Hepatocyte (in vitro differentiated cells): Measurements from ENCODE around the gene FMNL2. TPM values are rescaled to one million over a fixed set of nuclear protein-coding genes. Genes with fewer than 3 reads are reported as not detected.
A peak's percentile ranks its signal among the peaks of the same experiment; 100 is the strongest.

Experiments used
- DNase-seq: peaks from one replicate; pipeline ENCODE4 v3.0.0-alpha.2; 2016; ENCODE audit warnings: low spot score
- H2AFZ ChIP-seq: fragments of 200-600 bp; sonication (generic); 2 replicates; pipeline ENCODE4 v1.6.0; 2016; ENCODE audit warnings: antibody characterized with exemption, mild to moderate bottlenecking
- H3K27ac ChIP-seq: fragments of 200-600 bp; sonication (generic); 2 replicates; pipeline ENCODE4 v1.5.1; 2016; ENCODE audit warnings: mild to moderate bottlenecking
- H3K27me3 ChIP-seq: fragments of 200-600 bp; sonication (generic); 2 replicates; pipeline ENCODE4 v1.6.1; 2016
- H3K36me3 ChIP-seq: fragments of 200-600 bp; sonication (generic); replicated peaks from 2 replicates; pipeline ENCODE4 v1.5.1; 2016; ENCODE audit warnings: low read depth; ENCODE audit not compliant: insufficient read depth
- H3K4me1 ChIP-seq: fragments of 200-600 bp; sonication (generic); 2 replicates; pipeline ENCODE4 v1.5.1; 2016; ENCODE audit warnings: mild to moderate bottlenecking, moderate library complexity; ENCODE audit not compliant: insufficient read depth
- H3K4me2 ChIP-seq: fragments of 200-600 bp; sonication (generic); 2 replicates; pipeline ENCODE4 v1.6.0; 2016
- H3K4me3 ChIP-seq: fragments of 200-600 bp; sonication (generic); 2 replicates; pipeline ENCODE4 v1.5.1; 2016; ENCODE audit warnings: mild to moderate bottlenecking
- H3K79me2 ChIP-seq: fragments of 200-600 bp; sonication (generic); 2 replicates; pipeline ENCODE4 v1.6.0; 2017; ENCODE audit warnings: mild to moderate bottlenecking
- H3K9me2 ChIP-seq: fragments of 200-600 bp; sonication (generic); replicated peaks from 2 replicates; pipeline ENCODE4 v1.6.0; 2017; ENCODE audit warnings: mild to moderate bottlenecking; ENCODE audit not compliant: insufficient read depth
- H3K9me3 ChIP-seq: fragments of 200-600 bp; sonication (generic); 2 replicates; pipeline ENCODE4 v1.5.1; 2016; ENCODE audit warnings: low read depth, mild to moderate bottlenecking
- H4K20me1 ChIP-seq: fragments of 200-600 bp; sonication (generic); 2 replicates; pipeline ENCODE4 v1.6.0; 2016; ENCODE audit warnings: mild to moderate bottlenecking; ENCODE audit not compliant: insufficient read depth, poor library complexity, severe bottlenecking
- CTCF ChIP-seq: fragments of 200-600 bp; sonication (generic); IDR thresholded peaks from 2 replicates; pipeline ENCODE4 v1.5.1; 2016; ENCODE audit warnings: antibody characterized with exemption, mild to moderate bottlenecking; ENCODE audit not compliant: poor library complexity
- EZH2 ChIP-seq: fragments of 200-600 bp; sonication (generic); IDR thresholded peaks from 2 replicates; pipeline ENCODE4 v1.6.1; 2016; ENCODE audit warnings: antibody characterized with exemption, mild to moderate bottlenecking, borderline replicate concordance
- EZH2phosphoT487 ChIP-seq: fragments of 200-600 bp; sonication (generic); IDR thresholded peaks from one replicate; pipeline ENCODE4 v1.6.1; 2018; ENCODE audit warnings: antibody characterized with exemption, mild to moderate bottlenecking, low read depth, moderate library complexity; ENCODE audit not compliant: unreplicated experiment, severe bottlenecking
- WGBS: methylation state at CpG from one replicate; pipeline ENCODE4 v1.1.6; 2016; ENCODE audit warnings: low lambda C conversion rate; ENCODE audit errors: missing lambda C conversion rate; 5-methylcytosine and 5-hydroxymethylcytosine counted together
- polyA plus RNA-seq: library from polyadenylated mRNA; unstranded; fragments of >200 nt; fragmentation: Nextera tagmentation; extraction: Ambion mirVana; gene quantifications from 2 replicates; pipeline ENCODE4 v1.2.1, GENCODE V29; 2016
- total RNA-seq: library from RNA; depleted of rRNA; stranded (reverse); fragments of >200 nt; gene quantifications from 2 replicates; pipeline ENCODE4 v1.2.3, GENCODE V29; 2014

The FMNL2 gene
- total and polyA plus RNA-seq, 2 experiments from 2014 or later = 11.7 to 53.6 TPM

DNA sequence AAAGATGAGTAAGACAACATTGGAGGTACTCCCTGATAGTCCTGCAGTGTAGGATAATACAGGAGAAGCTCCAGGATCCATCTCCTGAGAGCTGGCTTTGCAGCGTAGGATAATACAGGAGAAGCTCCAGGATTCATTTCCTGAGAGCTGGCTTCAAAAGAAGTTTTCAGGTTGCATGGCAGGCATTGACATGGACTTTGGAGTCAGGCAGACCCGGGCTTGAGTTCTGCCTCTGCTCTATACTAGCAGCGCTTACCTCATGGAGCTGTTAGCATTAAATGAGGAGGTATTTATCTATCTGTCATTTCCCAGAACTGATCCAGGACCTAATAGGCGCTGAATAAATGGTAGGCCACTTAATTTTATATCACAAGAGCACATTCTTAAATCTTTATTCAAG lies 97.8 kb downstream of the FMNL2 start:
- Histone ChIP-seq H3K27me3 (no peaks in the 10 kb centered on the region), H4K20me1 (no peaks in the 10 kb centered on the region), H3K4me1 (peaks cover 23% of the 10 kb centered on the region), H3K9me3 (no peaks in the 10 kb centered on the region), H3K4me3 (no peak overlapping the region), H3K9me2 (no peaks in the 10 kb centered on the region), H3K79me2 (peaks cover 96% of the 10 kb centered on the region), H3K36me3 (no peaks in the 10 kb centered on the region), H2AFZ (no peak overlapping the region), H3K27ac (peak overlapping the region; percentile 70), H3K4me2 (no peak overlapping the region)
- no peak for DNase-seq
- no peak for TF ChIP-seq CTCF
- no peak for TF ChIP-seq EZH2phosphoT487
- no peak for TF ChIP-seq EZH2
- WGBS = 92% methylated on average over 4 of the region's 4 CpGs

DNA sequence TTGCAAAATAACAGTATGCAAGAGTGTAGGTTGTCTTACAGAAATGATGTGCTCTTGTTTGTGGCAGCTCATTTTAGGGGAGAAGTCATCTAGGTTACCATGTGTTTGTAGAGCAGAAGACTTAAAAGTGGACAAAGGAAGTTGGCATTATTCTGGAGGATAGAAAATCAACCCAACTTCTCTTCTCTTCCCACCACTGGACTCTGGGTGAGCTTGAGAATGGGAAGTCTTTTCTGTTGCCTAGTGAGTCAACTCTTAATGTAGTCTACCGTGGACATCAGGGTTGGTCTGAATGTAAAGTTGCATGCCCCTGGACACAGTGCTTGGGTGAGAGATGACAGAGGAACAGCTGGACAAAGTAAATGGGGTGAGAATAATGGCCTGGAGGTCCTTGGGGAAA lies 98.3 kb downstream of the FMNL2 start:
- Histone ChIP-seq H3K4me3 (no peak overlapping the region), H2AFZ (no peak overlapping the region), H4K20me1 (no peaks in the 10 kb centered on the region), H3K36me3 (no peaks in the 10 kb centered on the region), H3K4me1 (peaks cover 26% of the 10 kb centered on the region), H3K79me2 (peaks cover 96% of the 10 kb centered on the region), H3K4me2 (peak overlapping the region; percentile 11), H3K27me3 (no peaks in the 10 kb centered on the region), H3K9me2 (no peaks in the 10 kb centered on the region), H3K9me3 (no peaks in the 10 kb centered on the region), H3K27ac (peak overlapping the region; percentile 70)
- no peak for DNase-seq
- 79% methylated on average over 1 of the region's 1 CpG for WGBS
- TF ChIP-seq EZH2 = no peak
- no peak for TF ChIP-seq EZH2phosphoT487
- no peak for TF ChIP-seq CTCF

DNA sequence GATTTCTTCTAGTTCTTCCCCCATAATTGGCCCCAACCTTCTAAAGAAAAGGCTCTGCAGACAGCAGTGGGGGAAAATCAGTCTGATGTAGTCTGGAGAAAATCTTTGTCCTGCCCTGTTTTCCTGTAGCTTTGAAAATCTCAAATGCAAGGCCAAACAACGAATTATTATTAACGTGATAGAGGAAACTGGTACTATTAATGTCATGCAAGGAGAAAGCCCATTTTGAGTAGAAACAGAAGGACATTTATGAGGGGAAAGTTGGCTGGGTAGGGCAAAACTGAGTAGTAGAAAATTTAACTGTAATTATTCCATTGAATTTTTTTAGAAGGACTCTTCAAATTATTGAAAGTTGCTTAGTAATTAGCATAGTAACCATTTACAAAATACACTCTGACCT lies 98.8 kb downstream of the FMNL2 start:
- H2AFZ ChIP-seq = no peak overlapping the region
- peak overlapping the region; percentile 11 for H3K4me2 ChIP-seq
- no peak for DNase-seq
- H3K27ac ChIP-seq = peak overlapping the region; percentile 70
- H3K27me3 ChIP-seq = no peaks in the 10 kb centered on the region
- no peaks in the 10 kb centered on the region for H3K36me3 ChIP-seq
- no peak overlapping the region for H3K4me3 ChIP-seq
- no peaks in the 10 kb centered on the region for H3K9me3 ChIP-seq
- H3K79me2 ChIP-seq = peaks cover 96% of the 10 kb centered on the region
- WGBS = 58% methylated on average over 2 of the region's 2 CpGs
- H3K4me1 ChIP-seq = peaks cover 31% of the 10 kb centered on the region
- H4K20me1 ChIP-seq = no peaks in the 10 kb centered on the region
- TF ChIP-seq CTCF = no peak
- TF ChIP-seq EZH2phosphoT487 = no peak
- TF ChIP-seq EZH2 = no peak
- H3K9me2 ChIP-seq = no peaks in the 10 kb centered on the region
